Stimulated activated CD4-positive, alpha-beta T cell treated with anti-CD3 and anti-CD28 coated beads, Interleukin-4, amount 100 ng/mL, for 48 hours (primary cell): Measurements from ENCODE around the gene RASEF.

ENCODE experiments used
- DNase-seq, 2 donors: peaks; one replicate each; pipeline ENCODE4 v3.0.0-alpha.2; 2020; ENCODE audit warnings: low read depth in 2 of 2

RASEF gene

DNA sequence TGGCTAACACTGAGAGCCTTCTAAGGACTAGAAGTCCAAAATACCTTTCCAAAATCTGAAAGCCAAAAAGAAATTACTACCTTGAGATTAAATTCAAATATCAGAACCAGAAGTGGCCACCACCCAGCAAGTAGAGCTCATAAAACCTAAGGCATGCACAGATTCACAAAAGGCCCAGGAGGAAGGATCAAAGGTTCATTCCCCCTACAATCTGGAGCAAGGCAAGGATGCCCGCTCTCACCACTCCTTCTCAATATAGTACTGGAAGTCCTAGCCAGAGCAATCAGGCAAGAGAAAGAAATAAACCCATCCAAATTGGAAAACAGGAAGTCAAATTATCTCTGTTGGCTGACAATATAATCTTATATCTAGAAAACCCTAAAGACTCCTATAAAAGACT lies 6.0 kb downstream of the RASEF start:
- DNase-seq, result no peak

- no peak for DNase-seq
These were observed 6.8 kb downstream of the RASEF start for GRCh38 chr9:83056174-83056573.

GRCh38 chr9:83047839-83048775 lies 14.8 kb downstream of the RASEF start:
- DNase-seq, result no peak

DNA sequence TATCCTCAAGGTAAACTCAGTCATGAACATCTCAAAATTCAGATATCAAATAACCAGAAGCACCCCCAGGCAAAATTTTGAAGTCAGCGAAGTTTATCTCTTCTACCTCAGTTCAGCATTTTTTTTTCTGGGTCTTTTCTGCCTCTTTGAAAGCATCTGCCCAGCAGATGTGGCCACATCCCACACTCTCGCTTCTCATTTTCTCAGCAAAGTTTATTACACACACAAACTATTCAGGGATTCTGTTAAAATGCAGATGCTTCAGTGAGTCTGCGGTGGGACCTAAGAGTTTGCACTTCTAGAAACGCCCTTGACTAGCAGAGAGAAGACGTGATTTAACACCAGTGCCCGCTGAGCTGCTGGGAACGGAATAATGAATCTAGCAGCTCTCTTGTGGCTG lies 19.3 kb downstream of the RASEF start:
- no peak for DNase-seq

GRCh38 chr9:83041771-83042170 lies 21.2 kb downstream of the RASEF start:
- no peak for DNase-seq

- no peak for DNase-seq
These were observed 23.6 kb downstream of the RASEF start for GRCh38 chr9:83039303-83039702.

DNA sequence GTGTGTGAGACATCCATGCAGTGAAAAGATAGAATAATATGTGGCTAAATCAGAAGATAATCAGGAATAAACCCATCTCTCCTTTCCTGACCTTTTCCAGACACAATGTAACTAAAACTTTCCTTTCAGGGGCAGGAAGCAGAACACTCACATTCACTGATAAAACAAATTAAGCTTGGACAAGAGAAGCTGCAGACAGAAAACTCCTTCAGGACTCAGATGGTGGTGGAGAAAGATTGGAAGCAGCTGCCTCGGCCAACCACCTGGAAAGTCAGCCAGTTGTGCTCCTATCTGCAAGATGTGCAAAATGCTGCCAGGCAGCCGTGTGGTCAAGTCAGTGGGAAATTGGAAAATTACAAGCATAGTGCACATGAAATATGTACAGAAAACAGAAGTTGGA lies 26.9 kb downstream of the RASEF start:
- DNase-seq, result no peak

GRCh38 chr9:83035143-83035542 lies 27.8 kb downstream of the RASEF start:
- DNase-seq, result no peak

DNA sequence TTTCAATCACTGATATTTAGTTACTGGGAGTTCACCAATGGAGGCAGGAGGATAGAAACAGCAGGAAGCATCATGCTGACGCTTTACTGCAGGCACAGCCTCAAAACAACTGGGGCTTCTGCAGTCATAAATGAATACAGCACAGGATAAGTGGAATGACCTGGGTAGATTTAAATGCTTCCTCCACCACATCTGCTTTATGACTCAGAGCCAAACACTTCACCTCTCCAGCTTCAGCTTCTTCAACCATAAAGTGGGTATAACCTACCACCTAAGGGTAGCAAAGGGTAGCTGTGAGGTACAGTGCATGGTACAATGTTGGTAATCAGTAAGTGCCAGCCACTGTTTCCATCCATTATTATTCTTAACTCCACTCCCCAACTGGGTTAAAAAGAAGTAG lies 28.4 kb downstream of the RASEF start:
- DNase-seq, result no peak

DNA sequence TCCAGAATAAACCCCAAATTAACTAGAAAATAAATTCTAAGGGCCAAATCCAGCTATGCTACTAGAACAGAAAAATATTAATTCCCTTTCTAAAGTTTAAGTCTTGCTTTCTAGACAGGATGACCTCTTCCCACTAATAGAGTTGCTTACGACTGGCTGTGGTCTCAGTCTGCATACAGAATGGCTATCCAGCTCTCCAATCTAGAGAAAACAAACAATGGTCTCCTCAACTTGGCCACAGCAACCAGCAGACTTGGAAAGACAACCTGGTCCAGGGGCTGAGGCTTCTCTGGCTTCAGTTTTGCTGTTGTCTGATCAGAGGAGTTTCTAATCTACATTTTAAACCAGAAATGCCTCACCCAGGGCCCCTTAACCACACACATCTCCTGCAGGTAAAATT lies 28.9 kb downstream of the RASEF start:
- no peak for DNase-seq

DNA sequence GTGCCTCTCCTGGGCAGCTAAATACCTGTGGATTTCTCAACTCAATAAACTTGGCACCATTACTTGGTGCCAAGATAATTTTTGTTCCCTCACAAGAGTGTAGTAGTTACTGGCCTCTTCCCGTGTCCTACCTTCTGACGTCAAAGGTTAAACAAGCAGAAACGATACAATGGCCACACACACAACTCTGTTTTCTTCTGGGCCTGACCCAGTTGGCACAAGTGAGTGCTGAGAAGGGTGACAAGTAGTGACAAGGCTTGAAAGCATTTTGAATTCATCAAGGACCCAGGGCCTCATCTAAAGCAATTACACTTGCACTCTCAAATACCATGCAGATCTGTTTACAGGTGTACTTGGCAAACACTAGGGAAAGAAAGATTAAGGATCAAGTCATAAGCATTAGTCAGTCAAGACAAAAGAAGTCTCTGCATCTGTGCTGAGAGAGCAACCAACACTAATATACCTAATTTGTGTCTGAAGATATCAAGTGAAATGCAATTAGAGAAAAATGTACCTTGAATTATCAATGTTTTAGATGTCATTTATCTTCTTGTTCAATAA lies 30.8 kb downstream of the RASEF start:
- DNase-seq, result no peak

- no peak for DNase-seq
These were observed 32.4 kb downstream of the RASEF start for GRCh38 chr9:83030391-83031107.

- no peak for DNase-seq
These were observed 33.3 kb downstream of the RASEF start for GRCh38 chr9:83029531-83030137.

DNA sequence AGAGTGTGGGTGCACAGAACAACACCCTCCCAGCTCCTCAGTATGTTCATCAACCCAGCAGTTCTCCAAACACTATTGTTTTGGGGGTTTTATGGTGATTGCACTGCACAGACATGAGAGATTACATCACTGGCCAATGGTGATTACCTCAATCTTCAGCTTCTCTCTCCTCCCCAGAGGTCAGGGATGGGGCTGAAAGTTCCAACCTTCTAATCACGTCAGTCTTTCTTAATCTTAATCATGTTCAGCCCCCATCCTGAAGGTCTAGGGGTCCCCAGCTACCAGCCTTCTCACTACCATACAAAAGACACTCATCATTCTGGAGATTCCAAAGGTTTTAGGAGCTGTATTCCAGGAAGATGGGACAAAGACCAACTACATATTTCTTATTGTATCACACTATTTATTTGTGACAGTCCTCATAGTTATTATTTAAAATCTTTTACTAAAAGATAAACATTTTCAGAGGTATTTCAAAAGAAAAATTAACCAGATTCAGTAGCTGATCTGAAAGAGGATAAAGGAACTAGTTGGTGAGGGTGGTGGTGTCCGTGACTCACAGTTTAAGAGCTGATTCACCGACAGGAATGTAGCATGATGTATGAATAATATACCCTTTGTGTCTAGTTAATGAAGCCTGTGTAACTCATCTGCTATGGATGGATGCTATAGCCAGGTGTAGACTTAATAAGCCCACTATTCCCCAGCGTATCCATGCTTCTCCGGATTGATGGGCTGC lies 35.6 kb downstream of the RASEF start:
- no peak for DNase-seq

- no peak for DNase-seq
These were observed 38.3 kb downstream of the RASEF start for GRCh38 chr9:83024506-83025125.

GRCh38 chr9:83023151-83023550 lies 39.8 kb downstream of the RASEF start:
- no peak for DNase-seq

DNA sequence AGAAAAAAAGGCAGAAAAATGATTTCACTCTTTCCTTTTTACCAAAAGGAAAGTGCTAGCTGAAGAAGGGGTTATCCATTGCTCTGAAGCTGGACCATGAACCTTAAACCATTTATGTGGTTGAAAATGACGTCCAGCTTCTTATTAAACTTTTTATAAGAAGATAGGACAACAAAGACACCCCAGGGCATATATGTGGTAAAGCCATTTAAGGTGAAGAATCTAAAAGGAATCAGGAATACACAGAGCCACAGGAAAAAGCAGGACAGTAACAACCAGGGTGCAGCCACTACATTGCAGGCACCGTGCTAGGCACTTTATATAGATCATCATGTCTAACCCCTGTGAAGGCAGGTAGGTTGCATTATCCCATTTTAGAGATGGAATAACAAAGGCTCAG lies 42.1 kb downstream of the RASEF start:
- DNase-seq, result no peak

- DNase-seq, result no peak
These were observed 42.6 kb downstream of the RASEF start for GRCh38 chr9:83020327-83020726.

GRCh38 chr9:83019246-83019645 lies 43.7 kb downstream of the RASEF start:
- no peak for DNase-seq

GRCh38 chr9:83015897-83016296 lies 47.0 kb downstream of the RASEF start:
- no peak for DNase-seq
